GM21786 (cell line): Measurements from ENCODE around the gene ATF3.

ENCODE experiments used
- ATAC-seq: cut with Tn5 transposase; IDR thresholded peaks from one replicate; pipeline ENCODE4 v1.9.1; 2021; ENCODE audit not compliant: unreplicated experiment

ATF3 gene

GRCh38 chr1:212607913-212608391 lies 609 bp upstream of the ATF3 start:
- ATAC-seq, result peak; percentile 10

GRCh38 chr1:212608959-212609700 lies 569 bp downstream of the ATF3 start:
- ATAC-seq, result peak; percentile 5

GRCh38 chr1:212609701-212610574 lies 1.4 kb downstream of the ATF3 start:
- no peak for ATAC-seq

- ATAC-seq, result no peak
Measured at GRCh38 chr1:212610575-212610967, 2.0 kb downstream of the ATF3 start.

GRCh38 chr1:212611000-212611948 lies 2.7 kb downstream of the ATF3 start:
- ATAC-seq, result no peak

- no peak for ATAC-seq
Measured at GRCh38 chr1:212612041-212612961, 3.7 kb downstream of the ATF3 start.

GRCh38 chr1:212613440-212614335 lies 5.1 kb downstream of the ATF3 start:
- ATAC-seq, result no peak

GRCh38 chr1:212614453-212615200 lies 6.1 kb downstream of the ATF3 start:
- no peak for ATAC-seq

GRCh38 chr1:212615201-212615470 lies 6.6 kb downstream of the ATF3 start:
- no peak for ATAC-seq

- no peak for ATAC-seq
Measured at GRCh38 chr1:212618466-212619210, 10.1 kb downstream of the ATF3 start.

- no peak for ATAC-seq
Measured at GRCh38 chr1:212620293-212620692, 11.7 kb downstream of the ATF3 start.

- no peak for ATAC-seq
Measured at GRCh38 chr1:212621043-212621948, 12.7 kb downstream of the ATF3 start.

- ATAC-seq, result no peak
Measured at GRCh38 chr1:212621949-212622305, 13.4 kb downstream of the ATF3 start.

- no peak for ATAC-seq
Measured at GRCh38 chr1:212622467-212622866, 13.9 kb downstream of the ATF3 start.

GRCh38 chr1:212622906-212623305 lies 14.3 kb downstream of the ATF3 start:
- ATAC-seq, result no peak

- no peak for ATAC-seq
Measured at GRCh38 chr1:212623603-212624002, 15.0 kb downstream of the ATF3 start.
